T follicular helper cell (primary cell): ENCODE data around the gene P2RY13.

Source experiments
- DNase-seq: peaks from one replicate; pipeline ENCODE4 v3.0.0-alpha.2; 2020; ENCODE audit warnings: low read depth

The P2RY13 gene

GRCh38 chr3:151293127-151293526, 36.2 kb downstream of the P2RY13 start:
- no peak for DNase-seq

- DNase-seq = no peak
Measured at GRCh38 chr3:151290673-151291072, 38.7 kb downstream of the P2RY13 start.

GRCh38 chr3:151289445-151289844, 39.9 kb downstream of the P2RY13 start:
- no peak for DNase-seq

GRCh38 chr3:151285940-151286339, 43.4 kb downstream of the P2RY13 start:
- DNase-seq = no peak

GRCh38 chr3:151283907-151284461, 45.4 kb downstream of the P2RY13 start:
- no peak for DNase-seq

GRCh38 chr3:151283387-151283786, 46.0 kb downstream of the P2RY13 start:
- DNase-seq = no peak

GRCh38 chr3:151282921-151283320, 46.4 kb downstream of the P2RY13 start:
- DNase-seq = no peak

GRCh38 chr3:151281671-151282324, 47.6 kb downstream of the P2RY13 start:
- DNase-seq = no peak

- no peak for DNase-seq
Measured at GRCh38 chr3:151278230-151278629, 51.1 kb downstream of the P2RY13 start, which contains the start of gene P2RY14. Gene P2RY14, minus strand, starts transcription at chr3:151278542. Its CDS starts 64,226 bp downstream, at chr3:151214316.

GRCh38 chr3:151276687-151277042, 52.7 kb downstream of the P2RY13 start:
- DNase-seq = no peak
